Stimulated activated CD8-positive, alpha-beta memory T cell treated with anti-CD3 and anti-CD28 coated beads, Interleukin-15, amount 100 ng/mL, for 1 hour (primary cell): ENCODE measurements around the gene EMC8.
"Not testable (repeated sequence)": the region's sequence is repeated elsewhere in the genome, so short reads cannot be mapped to it uniquely, and the experiment has no call there.

Source experiments
- DNase-seq: peaks from one replicate; pipeline ENCODE4 v3.0.0-alpha.2; 2020; ENCODE audit warnings: low read depth

EMC8 gene

GRCh38 chr16:85799497-85800320 is at the start of gene EMC8, which contains the start of gene COX4I1:
Gene EMC8 (minus strand): TSS chr16:85799544. CDS start chr16:85799295, 249 bp downstream.
Gene COX4I1 (plus strand): TSS chr16:85799695. CDS start chr16:85801206, 1,511 bp downstream.
- peak; percentile 85 for DNase-seq

GRCh38 chr16:85848986-85849385 is 49.6 kb upstream of the EMC8 start:
- DNase-seq = no peak

GRCh38 chr16:85847681-85848601 is 48.6 kb upstream of the EMC8 start:
- no peak for DNase-seq

GRCh38 chr16:85847036-85847435 is 47.7 kb upstream of the EMC8 start:
- no peak for DNase-seq

- DNase-seq = no peak
These were observed 47.1 kb upstream of the EMC8 start for GRCh38 chr16:85846461-85846860.

GRCh38 chr16:85845266-85845665 is 45.9 kb upstream of the EMC8 start:
- DNase-seq = no peak

GRCh38 chr16:85844786-85845185 is 45.4 kb upstream of the EMC8 start:
- no peak for DNase-seq

- DNase-seq = no peak
These were observed 44.8 kb upstream of the EMC8 start for GRCh38 chr16:85844169-85844481.

- no peak for DNase-seq
These were observed 44.3 kb upstream of the EMC8 start for GRCh38 chr16:85843471-85844168.

GRCh38 chr16:85842848-85843247 is 43.5 kb upstream of the EMC8 start:
- no peak for DNase-seq

GRCh38 chr16:85842435-85842834 is 43.1 kb upstream of the EMC8 start:
- DNase-seq = no peak

GRCh38 chr16:85840801-85841200 is 41.5 kb upstream of the EMC8 start:
- no peak for DNase-seq

- no peak for DNase-seq
These were observed 41.1 kb upstream of the EMC8 start for GRCh38 chr16:85840395-85840794.

GRCh38 chr16:85839681-85840240 is 40.4 kb upstream of the EMC8 start:
- DNase-seq = no peak

- DNase-seq = no peak
These were observed 39.7 kb upstream of the EMC8 start for GRCh38 chr16:85838876-85839585.

- DNase-seq = no peak
These were observed 39.0 kb upstream of the EMC8 start for GRCh38 chr16:85838381-85838780.

- DNase-seq = not testable (repeated sequence)
These were observed 38.3 kb upstream of the EMC8 start for GRCh38 chr16:85837654-85838053.

GRCh38 chr16:85836706-85837582 is 37.6 kb upstream of the EMC8 start:
- DNase-seq = no peak

GRCh38 chr16:85835956-85836705 is 36.8 kb upstream of the EMC8 start:
- no peak for DNase-seq
